ENCODE results near the gene UXT. TPM values are rescaled to one million over a fixed set of nuclear protein-coding genes. Genes with fewer than 3 reads are reported as not detected.

Gene UXT
- polyA plus RNA-seq, 1 of the 3 experiments (the other 2 are of a cell fraction) = 205 TPM

DNA sequence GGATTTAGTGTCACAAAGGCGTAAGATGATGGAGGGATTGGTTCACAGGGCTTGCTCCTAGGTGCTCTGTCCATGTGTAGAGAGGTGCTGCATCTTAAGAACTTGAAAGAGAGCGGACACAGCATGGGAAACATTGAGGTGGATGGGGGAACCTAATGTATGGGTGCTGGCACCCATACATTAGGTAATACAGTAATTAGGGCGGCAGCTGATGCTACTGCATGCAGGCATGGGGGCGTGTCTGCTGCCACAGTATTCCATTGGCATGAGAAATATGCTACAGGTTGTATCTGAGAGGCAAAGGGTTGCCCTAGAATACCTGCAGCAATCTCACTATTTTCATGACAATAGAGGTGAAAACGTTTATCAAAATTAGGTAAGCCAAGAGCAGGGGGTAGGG, 45.8 kb upstream of the UXT start:
- Histone ChIP-seq H3K9ac (no peak overlapping the region), H2AFZ (ENCODE audit: low read depth) (no peak overlapping the region), H3K27me3 (ENCODE audit: insufficient read depth) (peaks cover 25% of the 10 kb centered on the region; the same call in 1 of the 2 replicates), H4K20me1 (ENCODE audit: insufficient read depth) (no peaks in the 10 kb centered on the region), H3K4me2 (no peak overlapping the region), H3K9me3 (no peaks in the 10 kb centered on the region), H3F3A (replicated peaks; ENCODE audit: insufficient read depth) (no peaks in the 10 kb centered on the region), H3K4me3 (ENCODE audit: low read depth in 2 of 2, low read length in 1 of 2) (no peak overlapping the region), H3K36me3 (replicated peaks in 1 of 2; ENCODE audit: control insufficient read depth in 1 of 2, insufficient read depth in 2 of 2, low read length in 1 of 2) (no peaks in the 10 kb centered on the region), H3K9me2 (no peaks in the 10 kb centered on the region), H3K79me2 (ENCODE audit: insufficient read depth) (no peaks in the 10 kb centered on the region), H3K27ac (ENCODE audit: low read depth in 2 of 2, low read length in 1 of 2) (no peak overlapping the region), H3K4me1 (ENCODE audit: control insufficient read depth in 1 of 2, insufficient read depth in 2 of 2, low read depth in 1 of 2, low read length in 1 of 2) (no peaks in the 10 kb centered on the region)
- POLR2A ChIA-PET = no interaction called here
- TF ChIP-seq TEAD4 (IDR thresholded peaks at IDR 0.05; ENCODE audit: borderline replicate concordance, insufficient read depth) (no peak), EZH2phosphoT487 (IDR thresholded peaks at IDR 0.05; ENCODE audit: borderline replicate concordance, low read depth) (no peak), POLR2AphosphoS5 (IDR thresholded peaks at IDR 0.05; ENCODE audit: low read depth, low read length) (no peak), FOXM1 (IDR thresholded peaks at IDR 0.05; ENCODE audit: low read depth) (no peak), RAD21 (IDR thresholded peaks at IDR 0.05; ENCODE audit: low read length) (no peak), YY1 (IDR thresholded peaks at IDR 0.05; ENCODE audit: low read depth) (no peak), MXI1 (IDR thresholded peaks at IDR 0.05; ENCODE audit: low read depth, low read length) (no peak), TAF1 (IDR thresholded peaks at IDR 0.05; ENCODE audit: borderline replicate concordance, low read depth, low read length) (no peak), RCOR1 (IDR thresholded peaks at IDR 0.05; ENCODE audit: low read length) (no peak), USF1 (IDR thresholded peaks at IDR 0.05; ENCODE audit: borderline replicate concordance, low read depth) (no peak), SIN3A (IDR thresholded peaks at IDR 0.05; ENCODE audit: borderline replicate concordance, low read depth, low read length) (no peak), GABPA (IDR thresholded peaks at IDR 0.05; ENCODE audit: low read depth) (no peak), NFIC (IDR thresholded peaks at IDR 0.05; ENCODE audit: borderline replicate concordance) (no peak)
- TF ChIP-seq, protein P1, sequence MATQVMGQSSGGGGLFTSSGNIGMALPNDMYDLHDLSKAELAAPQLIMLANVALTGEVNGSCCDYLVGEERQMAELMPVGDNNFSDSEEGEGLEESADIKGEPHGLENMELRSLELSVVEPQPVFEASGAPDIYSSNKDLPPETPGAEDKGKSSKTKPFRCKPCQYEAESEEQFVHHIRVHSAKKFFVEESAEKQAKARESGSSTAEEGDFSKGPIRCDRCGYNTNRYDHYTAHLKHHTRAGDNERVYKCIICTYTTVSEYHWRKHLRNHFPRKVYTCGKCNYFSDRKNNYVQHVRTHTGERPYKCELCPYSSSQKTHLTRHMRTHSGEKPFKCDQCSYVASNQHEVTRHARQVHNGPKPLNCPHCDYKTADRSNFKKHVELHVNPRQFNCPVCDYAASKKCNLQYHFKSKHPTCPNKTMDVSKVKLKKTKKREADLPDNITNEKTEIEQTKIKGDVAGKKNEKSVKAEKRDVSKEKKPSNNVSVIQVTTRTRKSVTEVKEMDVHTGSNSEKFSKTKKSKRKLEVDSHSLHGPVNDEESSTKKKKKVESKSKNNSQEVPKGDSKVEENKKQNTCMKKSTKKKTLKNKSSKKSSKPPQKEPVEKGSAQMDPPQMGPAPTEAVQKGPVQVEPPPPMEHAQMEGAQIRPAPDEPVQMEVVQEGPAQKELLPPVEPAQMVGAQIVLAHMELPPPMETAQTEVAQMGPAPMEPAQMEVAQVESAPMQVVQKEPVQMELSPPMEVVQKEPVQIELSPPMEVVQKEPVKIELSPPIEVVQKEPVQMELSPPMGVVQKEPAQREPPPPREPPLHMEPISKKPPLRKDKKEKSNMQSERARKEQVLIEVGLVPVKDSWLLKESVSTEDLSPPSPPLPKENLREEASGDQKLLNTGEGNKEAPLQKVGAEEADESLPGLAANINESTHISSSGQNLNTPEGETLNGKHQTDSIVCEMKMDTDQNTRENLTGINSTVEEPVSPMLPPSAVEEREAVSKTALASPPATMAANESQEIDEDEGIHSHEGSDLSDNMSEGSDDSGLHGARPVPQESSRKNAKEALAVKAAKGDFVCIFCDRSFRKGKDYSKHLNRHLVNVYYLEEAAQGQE (IDR thresholded peaks at IDR 0.05; ENCODE audit: low read depth, low read length) = no peak
- TF ChIP-seq, protein P2, sequence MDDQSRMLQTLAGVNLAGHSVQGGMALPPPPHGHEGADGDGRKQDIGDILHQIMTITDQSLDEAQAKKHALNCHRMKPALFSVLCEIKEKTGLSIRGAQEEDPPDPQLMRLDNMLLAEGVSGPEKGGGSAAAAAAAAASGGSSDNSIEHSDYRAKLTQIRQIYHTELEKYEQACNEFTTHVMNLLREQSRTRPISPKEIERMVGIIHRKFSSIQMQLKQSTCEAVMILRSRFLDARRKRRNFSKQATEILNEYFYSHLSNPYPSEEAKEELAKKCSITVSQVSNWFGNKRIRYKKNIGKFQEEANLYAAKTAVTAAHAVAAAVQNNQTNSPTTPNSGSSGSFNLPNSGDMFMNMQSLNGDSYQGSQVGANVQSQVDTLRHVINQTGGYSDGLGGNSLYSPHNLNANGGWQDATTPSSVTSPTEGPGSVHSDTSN (IDR thresholded peaks at IDR 0.05) = no peak
- DNase-seq = no peak
- CTCF ChIA-PET = no interaction called here
- 17% methylated on average over 5 of the region's 5 CpGs for WGBS (ENCODE audit: low lambda C conversion rate)

Data from SK-N-SH (cell line).